Breast epithelium (tissue), 4 donors: ENCODE measurements around the gene STXBP5. TPM values are rescaled to one million over a fixed set of nuclear protein-coding genes. Genes with fewer than 3 reads are reported as not detected.

Experiments
- DNase-seq, 2 donors: peaks; one replicate each; pipeline ENCODE4 v3.0.0-alpha.2; 2019; ENCODE audit warnings: low spot score in 2 of 2
- H3K27ac ChIP-seq, 2 donors: fragments of 200-600 bp; sonication (generic) in 1 of 2; one replicate each; pipeline ENCODE4 v1.5.1; 2016 to 2019; ENCODE audit warnings: mild to moderate bottlenecking in 1 of 2
- H3K27me3 ChIP-seq, 2 donors: fragments of 200-600 bp; sonication (generic) in 1 of 2; one replicate each; pipeline versions ENCODE4 v1.5.1 to v1.6.0; 2017 to 2019; ENCODE audit warnings: control low read depth in 1 of 2, mild to moderate bottlenecking in 1 of 2
- H3K36me3 ChIP-seq: fragments of 200-600 bp; one replicate; pipeline ENCODE4 v1.5.1; 2019
- H3K4me1 ChIP-seq, 2 donors: fragments of 200-600 bp; sonication (generic); one replicate each; pipeline ENCODE4 v1.5.1; 2016 to 2019; ENCODE audit warnings: control low read depth in 1 of 2
- H3K4me3 ChIP-seq, 3 donors: fragments of 200-600 bp; sonication (generic); 1 replicate in 2 of 3; 2 replicates in 1 of 3; pipeline ENCODE4 v1.5.1; 2016 to 2019; ENCODE audit warnings: mild to moderate bottlenecking in 3 of 3, moderate library complexity in 2 of 3
- H3K9me3 ChIP-seq, 2 donors: fragments of 200-600 bp; sonication (generic) in 1 of 2; one replicate each; pipeline ENCODE4 v1.5.1; 2016 to 2019; ENCODE audit warnings: control low read depth in 1 of 2
- CTCF ChIP-seq, 3 donors: fragments of 450-650 bp; IDR thresholded peaks; one replicate each; pipeline ENCODE4 v1.5.1; 2016 to 2017; ENCODE audit warnings: antibody characterized with exemption in 3 of 3, mild to moderate bottlenecking in 3 of 3, moderate library complexity in 3 of 3
- POLR2A ChIP-seq: fragments of 450-650 bp; IDR thresholded peaks from one replicate; pipeline ENCODE4 v1.6.1; 2016; ENCODE audit warnings: antibody characterized with exemption, mild to moderate bottlenecking, moderate library complexity
- POLR2AphosphoS5 ChIP-seq, 3 donors: sonication (generic); formaldehyde crosslinking; IDR thresholded peaks; one replicate each; pipeline ENCODE4 v1.6.1; 2017; ENCODE audit warnings: antibody characterized with exemption in 3 of 3
- intact Hi-C: fragments of 100-400 bp; cut with DNase I; formaldehyde crosslinking; loops from one replicate; pipeline ENCODE4 v1.15.1; 2023; ENCODE audit warnings: low total_unique reads
- total RNA-seq, 3 donors: library from RNA; depleted of rRNA; stranded (reverse); fragments of >200 nt; gene quantifications; one replicate each; pipeline ENCODE4 v1.1.0, GENCODE V29; 2016

STXBP5 gene
- total RNA-seq, 3 donors from 2014 or later: 21.3 to 43.6 (median 26.9) TPM

GRCh38 chr6:147337921-147338320 is 133.7 kb downstream of the STXBP5 start:
- H3K36me3 ChIP-seq: no peaks in the 10 kb centered on the region
- H3K4me1 ChIP-seq: no peaks in the 10 kb centered on the region
- H3K4me3 ChIP-seq: no peak overlapping the region
- no peaks in the 10 kb centered on the region for H3K27me3 ChIP-seq
- TF ChIP-seq POLR2A (no peak), CTCF (IDR thresholded peaks at IDR 0.05) (no peak), POLR2AphosphoS5 (IDR thresholded peaks at IDR 0.05) (no peak)
- H3K9me3 ChIP-seq: no peaks in the 10 kb centered on the region
- H3K27ac ChIP-seq: no peak overlapping the region
- intact Hi-C loops: no loop called here
- DNase-seq: no peak

GRCh38 chr6:147341486-147341885 is 137.3 kb downstream of the STXBP5 start:
- Histone ChIP-seq H3K27ac (no peak overlapping the region), H3K4me1 (no peaks in the 10 kb centered on the region), H3K4me3 (no peak overlapping the region), H3K36me3 (no peaks in the 10 kb centered on the region), H3K9me3 (no peaks in the 10 kb centered on the region), H3K27me3 (no peaks in the 10 kb centered on the region)
- DNase-seq: no peak
- TF ChIP-seq POLR2AphosphoS5 (IDR thresholded peaks at IDR 0.05): no peak
- no peak for TF ChIP-seq POLR2A
- TF ChIP-seq CTCF (IDR thresholded peaks at IDR 0.05): no peak
- intact Hi-C loops: no loop called here

- Histone ChIP-seq H3K4me1 (no peaks in the 10 kb centered on the region), H3K9me3 (no peaks in the 10 kb centered on the region), H3K36me3 (peaks cover 3% of the 10 kb centered on the region), H3K27me3 (no peaks in the 10 kb centered on the region), H3K27ac (no peak overlapping the region), H3K4me3 (no peak overlapping the region)
- no peak for DNase-seq
- TF ChIP-seq CTCF (IDR thresholded peaks at IDR 0.05) (no peak), POLR2A (no peak), POLR2AphosphoS5 (IDR thresholded peaks at IDR 0.05) (no peak)
- intact Hi-C loops: no loop called here
These were observed 141.7 kb downstream of the STXBP5 start for GRCh38 chr6:147345902-147346301.

- Histone ChIP-seq H3K4me3 (no peak overlapping the region), H3K9me3 (no peaks in the 10 kb centered on the region), H3K27me3 (no peaks in the 10 kb centered on the region), H3K27ac (no peak overlapping the region), H3K4me1 (no peaks in the 10 kb centered on the region), H3K36me3 (peaks cover 3% of the 10 kb centered on the region)
- intact Hi-C loops: no loop called here
- TF ChIP-seq POLR2AphosphoS5 (IDR thresholded peaks at IDR 0.05): no peak
- TF ChIP-seq CTCF (IDR thresholded peaks at IDR 0.05): no peak
- no peak for TF ChIP-seq POLR2A
- DNase-seq: no peak
These were observed 143.1 kb downstream of the STXBP5 start for GRCh38 chr6:147347179-147347881.

- Histone ChIP-seq H3K36me3 (peaks cover 3% of the 10 kb centered on the region), H3K4me3 (no peak overlapping the region), H3K9me3 (no peaks in the 10 kb centered on the region), H3K4me1 (no peaks in the 10 kb centered on the region), H3K27me3 (no peaks in the 10 kb centered on the region), H3K27ac (no peak overlapping the region)
- DNase-seq: no peak
- intact Hi-C loops: no loop called here
- TF ChIP-seq CTCF (IDR thresholded peaks at IDR 0.05) (no peak), POLR2A (no peak), POLR2AphosphoS5 (IDR thresholded peaks at IDR 0.05) (no peak)
These were observed 143.8 kb downstream of the STXBP5 start for GRCh38 chr6:147347882-147348575.
